Measurements from ENCODE around the gene ELOVL2.

Gene ELOVL2

GRCh38 chr6:11083491-11083890, 39.4 kb upstream of the ELOVL2 start:
- DNase-seq (ENCODE audit: low read depth, low spot score), result no peak
- TF ChIP-seq EZH2 (IDR thresholded peaks at IDR 0.05) (no peak), FOXP2 (optimal IDR thresholded peaks at IDR 0.05; ENCODE audit: control extremely low read depth, extremely low read length, insufficient read depth) (no peak), POLR2AphosphoS5 (IDR thresholded peaks at IDR 0.05; ENCODE audit: borderline replicate concordance, low read depth, low read length) (no peak)

GRCh38 chr6:11080296-11080695, 36.2 kb upstream of the ELOVL2 start:
- Histone ChIP-seq H3K9me3 (ENCODE audit: low read depth, low read length) (no peaks in the 10 kb centered on the region), H3K9ac (ENCODE audit: insufficient read length) (no peak overlapping the region), H3K27ac (no peak overlapping the region), H3K36me3 (ENCODE audit: insufficient read depth, low read length) (no peaks in the 10 kb centered on the region), H3K4me3 (no peak overlapping the region)
- no peak for DNase-seq (ENCODE audit: low read depth, low spot score)
- TF ChIP-seq EZH2 (IDR thresholded peaks at IDR 0.05) (no peak), POLR2AphosphoS5 (IDR thresholded peaks at IDR 0.05; ENCODE audit: borderline replicate concordance, low read depth, low read length) (no peak), FOXP2 (optimal IDR thresholded peaks at IDR 0.05; ENCODE audit: control extremely low read depth, extremely low read length, insufficient read depth) (no peak)

More at GRCh38 chr6:11083491-11083890, 39.4 kb upstream of the ELOVL2 start:
- no peaks in the 10 kb centered on the region for H3K9me3 ChIP-seq (ENCODE audit: low read depth, low read length)
- H3K4me3 ChIP-seq, result no peak overlapping the region
- no peak overlapping the region for H3K9ac ChIP-seq (ENCODE audit: insufficient read length)
- no peak overlapping the region for H3K27ac ChIP-seq
- H3K36me3 ChIP-seq (ENCODE audit: insufficient read depth, low read length), result no peaks in the 10 kb centered on the region

DNA sequence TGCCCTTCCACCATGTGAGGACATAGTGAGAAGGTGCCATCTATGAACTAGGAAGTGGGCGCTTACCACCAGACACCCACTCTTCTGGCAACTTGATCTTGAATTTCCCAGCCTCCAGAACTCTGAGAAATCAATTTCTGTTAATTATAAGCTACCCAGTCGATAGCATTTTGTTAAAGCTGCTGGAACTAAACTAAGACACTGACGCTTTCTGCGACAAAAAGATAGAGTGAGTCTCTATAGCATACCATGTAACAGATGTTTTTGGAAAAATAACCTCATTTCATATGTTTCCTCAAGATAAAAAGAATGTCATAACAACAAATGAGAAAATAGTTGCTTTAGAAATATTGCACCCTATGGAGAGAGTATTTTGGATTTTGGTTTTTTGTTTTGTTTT, 34.2 kb upstream of the ELOVL2 start:
- no peak overlapping the region for H3K9ac ChIP-seq (ENCODE audit: insufficient read length)

DNA sequence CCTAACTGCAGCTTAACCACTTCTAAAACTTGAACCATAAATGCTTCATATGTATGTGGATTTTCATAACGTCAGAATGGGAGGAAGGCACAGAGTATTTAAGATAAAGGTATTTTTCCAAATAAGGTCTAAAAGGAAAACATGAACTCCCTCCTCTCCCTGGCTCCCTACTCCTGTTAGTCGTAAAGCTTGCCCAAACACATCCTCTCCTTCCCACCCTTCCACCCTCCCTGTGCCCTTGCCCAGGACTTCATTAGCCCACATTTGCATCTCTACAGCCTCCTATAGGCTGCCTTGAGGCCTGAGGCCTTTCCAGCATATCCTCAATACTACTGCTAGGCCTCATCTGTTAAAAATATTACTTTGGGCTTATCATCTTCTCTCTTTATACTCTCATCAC, 32.4 kb upstream of the ELOVL2 start:
- no peak overlapping the region for H3K27ac ChIP-seq
- TF ChIP-seq POLR2AphosphoS5 (IDR thresholded peaks at IDR 0.05; ENCODE audit: borderline replicate concordance, low read depth, low read length), result no peak
- TF ChIP-seq EZH2 (IDR thresholded peaks at IDR 0.05), result no peak
- TF ChIP-seq FOXP2 (optimal IDR thresholded peaks at IDR 0.05; ENCODE audit: control extremely low read depth, extremely low read length, insufficient read depth), result no peak
- no peak for DNase-seq (ENCODE audit: low read depth, low spot score)
- H3K4me3 ChIP-seq, result no peak overlapping the region
- H3K36me3 ChIP-seq (ENCODE audit: insufficient read depth, low read length), result no peaks in the 10 kb centered on the region
- no peaks in the 10 kb centered on the region for H3K9me3 ChIP-seq (ENCODE audit: low read depth, low read length)
- no peak overlapping the region for H3K9ac ChIP-seq (ENCODE audit: insufficient read length)

More for the DNA sequence above, 34.2 kb upstream of the ELOVL2 start:
- no peak for TF ChIP-seq FOXP2 (optimal IDR thresholded peaks at IDR 0.05; ENCODE audit: control extremely low read depth, extremely low read length, insufficient read depth)
- no peak for TF ChIP-seq POLR2AphosphoS5 (IDR thresholded peaks at IDR 0.05; ENCODE audit: borderline replicate concordance, low read depth, low read length)
- no peak for TF ChIP-seq EZH2 (IDR thresholded peaks at IDR 0.05)
- Histone ChIP-seq H3K27ac (no peak overlapping the region), H3K36me3 (ENCODE audit: insufficient read depth, low read length) (no peaks in the 10 kb centered on the region), H3K9me3 (ENCODE audit: low read depth, low read length) (no peaks in the 10 kb centered on the region), H3K4me3 (no peak overlapping the region)
- no peak for DNase-seq (ENCODE audit: low read depth, low spot score)

DNA sequence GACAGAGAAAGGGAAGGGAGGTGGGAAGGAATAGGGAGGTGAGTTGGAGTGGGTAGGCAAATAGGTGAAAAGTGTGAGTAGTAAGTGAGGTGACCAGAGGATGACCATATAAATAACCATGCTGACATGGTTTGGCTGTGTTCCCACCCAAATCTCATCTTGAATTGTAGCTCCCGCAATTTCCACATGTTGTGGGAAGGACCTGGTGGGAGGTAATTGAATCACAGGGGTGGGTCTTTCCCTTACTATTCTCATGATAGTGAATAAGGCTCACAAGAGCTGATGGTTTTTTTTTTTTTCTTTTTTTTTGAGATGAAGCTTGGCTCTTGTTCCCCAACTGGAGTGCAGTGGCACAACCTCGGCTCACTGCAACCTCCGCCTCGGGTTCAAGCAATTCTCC, 28.0 kb upstream of the ELOVL2 start:
- no peaks in the 10 kb centered on the region for H3K9me3 ChIP-seq (ENCODE audit: low read depth, low read length)
- H3K27ac ChIP-seq, result no peak overlapping the region
- no peak overlapping the region for H3K4me3 ChIP-seq
- H3K9ac ChIP-seq (ENCODE audit: insufficient read length), result no peak overlapping the region
- no peaks in the 10 kb centered on the region for H3K36me3 ChIP-seq (ENCODE audit: insufficient read depth, low read length)
- DNase-seq (ENCODE audit: low read depth, low spot score), result no peak
- TF ChIP-seq EZH2 (IDR thresholded peaks at IDR 0.05) (no peak), POLR2AphosphoS5 (IDR thresholded peaks at IDR 0.05; ENCODE audit: borderline replicate concordance, low read depth, low read length) (no peak), FOXP2 (optimal IDR thresholded peaks at IDR 0.05; ENCODE audit: control extremely low read depth, extremely low read length, insufficient read depth) (no peak)

DNA sequence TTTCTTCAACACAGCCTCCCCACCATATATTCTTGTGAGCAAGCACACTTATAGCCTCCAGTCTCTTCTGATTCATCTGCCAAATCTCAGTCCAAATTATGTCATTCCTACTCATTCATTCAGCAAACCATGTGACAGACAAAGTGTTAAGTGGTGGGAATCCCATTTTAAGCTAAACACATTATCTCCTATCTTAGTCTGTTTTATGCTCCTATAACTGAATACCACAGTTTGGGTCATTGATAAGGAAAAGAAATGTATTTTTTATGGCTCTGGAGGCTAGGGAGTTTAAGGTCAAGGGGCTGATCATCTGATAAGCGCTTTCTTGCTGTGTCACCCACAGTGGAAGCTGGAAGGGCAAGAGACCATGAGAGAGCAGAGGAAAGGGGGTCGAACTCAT, 25.7 kb upstream of the ELOVL2 start:
- Histone ChIP-seq H3K9me3 (ENCODE audit: low read depth, low read length) (no peaks in the 10 kb centered on the region), H3K27ac (no peak overlapping the region), H3K9ac (ENCODE audit: insufficient read length) (no peak overlapping the region), H3K36me3 (ENCODE audit: insufficient read depth, low read length) (no peaks in the 10 kb centered on the region), H3K4me3 (no peak overlapping the region)
- DNase-seq (ENCODE audit: low read depth, low spot score), result no peak
- TF ChIP-seq EZH2 (IDR thresholded peaks at IDR 0.05) (no peak), POLR2AphosphoS5 (IDR thresholded peaks at IDR 0.05; ENCODE audit: borderline replicate concordance, low read depth, low read length) (no peak), FOXP2 (optimal IDR thresholded peaks at IDR 0.05; ENCODE audit: control extremely low read depth, extremely low read length, insufficient read depth) (no peak)

- Histone ChIP-seq H3K9ac (ENCODE audit: insufficient read length) (no peak overlapping the region), H3K27ac (no peak overlapping the region), H3K4me3 (no peak overlapping the region), H3K9me3 (ENCODE audit: low read depth, low read length) (no peaks in the 10 kb centered on the region), H3K36me3 (ENCODE audit: insufficient read depth, low read length) (no peaks in the 10 kb centered on the region)
- no peak for TF ChIP-seq FOXP2 (optimal IDR thresholded peaks at IDR 0.05; ENCODE audit: control extremely low read depth, extremely low read length, insufficient read depth)
- no peak for TF ChIP-seq POLR2AphosphoS5 (IDR thresholded peaks at IDR 0.05; ENCODE audit: borderline replicate concordance, low read depth, low read length)
- TF ChIP-seq EZH2 (IDR thresholded peaks at IDR 0.05), result no peak
- DNase-seq (ENCODE audit: low read depth, low spot score), result no peak
Measured at GRCh38 chr6:11067348-11067747, 23.2 kb upstream of the ELOVL2 start.

GRCh38 chr6:11066505-11067347, 22.6 kb upstream of the ELOVL2 start:
- Histone ChIP-seq H3K9me3 (ENCODE audit: low read depth, low read length) (no peaks in the 10 kb centered on the region), H3K27ac (no peak overlapping the region), H3K4me3 (no peak overlapping the region), H3K9ac (ENCODE audit: insufficient read length) (no peak overlapping the region), H3K36me3 (ENCODE audit: insufficient read depth, low read length) (no peaks in the 10 kb centered on the region)
- TF ChIP-seq POLR2AphosphoS5 (IDR thresholded peaks at IDR 0.05; ENCODE audit: borderline replicate concordance, low read depth, low read length) (no peak), EZH2 (IDR thresholded peaks at IDR 0.05) (no peak), FOXP2 (optimal IDR thresholded peaks at IDR 0.05; ENCODE audit: control extremely low read depth, extremely low read length, insufficient read depth) (no peak)
- DNase-seq (ENCODE audit: low read depth, low spot score), result no peak

Measured in SK-N-MC (cell line).